GM10847 (cell line): ENCODE results near the gene FBXL13.

Source experiments
- POLR2A ChIP-seq: IDR thresholded peaks from 2 replicates; pipeline ENCODE4 v1.6.1; 2011; ENCODE audit not compliant: insufficient read length; ENCODE audit errors: extremely low read depth

Gene FBXL13

DNA sequence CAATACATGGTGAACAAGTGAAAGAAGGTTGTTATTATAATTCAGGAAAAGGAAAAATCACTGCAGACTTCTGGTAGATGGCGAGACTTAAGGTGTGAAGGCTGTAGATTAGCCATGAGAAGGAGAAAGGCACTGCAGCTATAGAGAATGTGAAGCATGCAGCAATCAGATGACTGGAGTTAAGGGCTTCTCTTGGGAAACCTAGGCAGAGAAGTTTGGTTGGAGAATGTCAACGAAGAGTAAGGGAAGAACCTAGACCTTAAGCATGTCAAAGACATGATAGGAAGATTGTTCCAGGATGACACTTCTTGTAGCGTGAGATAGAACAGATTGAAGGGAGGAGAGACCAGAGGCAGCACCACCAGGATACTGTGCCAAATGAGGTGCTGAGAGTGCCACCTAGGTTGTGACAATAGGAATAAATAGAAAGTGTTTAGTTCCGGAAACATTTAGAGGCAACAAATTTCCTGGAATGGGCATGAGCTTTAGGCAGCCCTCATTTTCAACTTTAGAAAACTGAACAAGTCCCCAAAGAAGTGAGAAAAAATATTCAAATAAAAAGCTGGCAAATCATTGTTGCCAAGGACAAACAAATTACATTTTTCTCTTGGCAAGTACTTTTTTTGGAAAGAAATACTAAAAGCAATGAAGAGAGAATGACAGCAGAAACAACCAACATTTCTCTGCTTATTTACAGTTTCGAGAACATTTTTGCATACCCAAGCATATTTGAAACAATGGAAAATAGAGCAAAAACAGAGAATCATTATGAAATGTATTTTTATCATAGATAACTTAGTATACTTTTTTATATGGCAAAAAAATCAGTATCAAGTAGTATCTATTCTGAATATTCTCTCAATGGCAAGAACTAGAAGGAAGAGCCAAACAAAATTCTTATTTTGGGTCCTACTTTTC, 156.9 kb downstream of the FBXL13 start:
- no peak for TF ChIP-seq POLR2A

DNA sequence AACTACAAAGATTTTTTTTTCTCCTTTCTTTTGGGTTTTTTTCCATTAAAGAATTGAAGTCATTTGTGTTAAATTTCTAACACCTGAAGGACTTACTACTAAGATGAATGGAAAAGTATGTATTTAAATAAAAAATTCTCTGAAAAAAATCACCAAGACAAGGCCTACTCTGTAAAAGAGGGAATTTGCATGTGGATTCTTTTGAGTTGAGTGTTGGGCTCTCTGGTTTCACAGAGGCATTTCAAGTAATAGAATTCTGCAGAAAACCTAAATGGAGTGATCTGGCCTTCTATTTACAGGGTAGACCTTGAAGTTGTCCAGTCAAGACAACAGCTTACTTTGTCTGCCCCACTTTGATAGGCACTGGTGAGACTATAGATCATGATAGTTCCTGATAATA, 157.7 kb downstream of the FBXL13 start:
- no peak for TF ChIP-seq POLR2A

DNA sequence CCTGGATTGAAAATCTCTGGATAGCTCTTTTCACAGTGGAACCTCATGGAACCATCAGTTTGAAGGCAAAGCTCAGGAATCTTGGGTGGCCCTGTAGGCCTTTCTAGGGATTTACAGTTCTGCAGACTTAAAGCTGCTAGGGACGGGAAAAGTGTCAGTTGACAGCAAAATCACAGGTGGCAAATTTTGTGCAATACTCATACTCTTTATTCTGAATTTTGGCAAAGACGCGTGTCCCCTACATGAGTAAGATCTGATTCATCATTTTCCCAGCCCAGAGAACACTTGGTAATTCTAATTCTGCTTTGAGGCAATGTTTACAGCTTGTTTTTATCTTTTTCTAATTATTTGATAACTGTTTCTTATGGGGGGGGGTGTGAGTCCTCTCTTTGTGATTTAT, 158.2 kb downstream of the FBXL13 start:
- no peak for TF ChIP-seq POLR2A

DNA sequence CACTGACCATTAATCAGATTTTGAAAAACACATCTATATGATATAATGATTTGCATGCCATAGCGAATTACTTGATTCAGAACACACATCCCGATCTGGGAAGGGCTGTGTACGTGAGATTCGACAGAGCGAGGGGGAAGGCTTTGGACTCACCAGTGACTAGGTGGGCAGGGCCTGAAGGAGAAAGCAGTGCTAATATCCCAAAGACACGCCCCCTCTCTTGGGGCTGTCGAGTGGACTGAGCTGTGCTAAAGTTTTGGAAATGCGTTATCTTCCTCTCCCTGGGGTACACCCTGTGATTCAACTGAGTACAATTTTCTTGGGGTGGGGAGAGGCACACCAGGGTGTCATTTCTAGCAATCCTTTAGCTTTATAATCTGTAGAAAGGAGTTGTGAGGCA, 160.0 kb downstream of the FBXL13 start:
- TF ChIP-seq POLR2A: no peak

DNA sequence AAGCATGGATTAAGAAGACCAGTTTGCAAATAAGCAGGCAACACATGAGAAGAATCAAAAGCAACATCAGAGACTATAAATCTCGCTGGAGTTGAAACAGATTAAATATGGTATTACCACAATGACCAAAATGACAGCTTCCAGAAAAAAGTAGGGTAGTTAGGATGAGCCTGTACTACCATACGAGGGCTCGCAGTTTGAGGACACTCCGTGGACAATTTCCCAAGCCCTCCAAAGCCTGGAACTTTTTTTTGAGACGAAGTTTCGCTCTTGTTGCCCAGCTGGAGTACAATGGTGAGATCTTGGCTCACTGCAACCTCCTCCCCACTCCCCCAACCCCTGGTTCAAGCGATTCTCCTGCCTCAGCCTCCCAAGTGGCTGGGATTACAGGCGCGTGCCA, 160.8 kb downstream of the FBXL13 start:
- TF ChIP-seq POLR2A: no peak

DNA sequence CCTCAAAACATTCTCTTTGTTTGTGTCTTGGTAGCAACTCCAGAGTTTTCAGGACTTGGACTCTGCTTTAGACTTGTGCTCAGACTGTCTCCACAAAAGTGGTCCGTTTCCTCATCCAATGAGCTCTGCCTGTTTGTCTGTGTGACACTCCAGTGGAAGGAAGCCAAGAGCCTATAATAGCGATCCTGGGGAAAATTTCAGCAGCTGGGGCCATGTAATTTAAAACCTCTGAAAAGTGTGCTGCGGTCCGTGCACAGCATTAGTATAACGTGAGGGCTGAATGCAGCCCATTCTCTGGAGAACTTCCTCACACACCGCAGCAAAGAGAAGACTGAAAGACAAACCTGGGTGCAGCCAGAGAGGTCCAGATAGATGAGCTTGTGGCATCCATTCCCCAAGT, 161.9 kb downstream of the FBXL13 start, which contains the start of gene LRRC17:
Gene LRRC17, plus strand, starts transcription at position 259 of the 400 bp plus-strand sequence. CDS start 20,914 bp downstream, outside the sequence.
- TF ChIP-seq POLR2A: no peak

DNA sequence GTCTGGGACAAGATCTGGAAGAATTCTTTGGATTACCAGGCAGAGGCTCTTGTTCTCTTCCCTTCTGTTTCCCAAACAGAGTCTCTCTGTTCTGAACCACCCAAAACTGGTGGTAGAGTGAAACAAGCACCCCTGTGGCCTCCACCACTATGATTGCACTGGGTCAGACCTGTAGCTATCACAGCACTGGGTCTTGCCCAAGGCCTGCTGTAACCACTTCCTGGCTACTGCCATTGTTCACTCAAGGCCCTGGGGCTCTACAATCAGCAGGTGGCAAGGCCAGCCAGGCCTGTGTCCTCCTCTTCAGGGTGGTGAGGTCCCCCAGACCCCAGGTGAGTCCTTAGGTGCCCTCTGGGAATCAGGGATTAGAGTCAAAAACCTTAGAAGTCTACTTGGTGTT, 165.9 kb downstream of the FBXL13 start:
- no peak for TF ChIP-seq POLR2A

DNA sequence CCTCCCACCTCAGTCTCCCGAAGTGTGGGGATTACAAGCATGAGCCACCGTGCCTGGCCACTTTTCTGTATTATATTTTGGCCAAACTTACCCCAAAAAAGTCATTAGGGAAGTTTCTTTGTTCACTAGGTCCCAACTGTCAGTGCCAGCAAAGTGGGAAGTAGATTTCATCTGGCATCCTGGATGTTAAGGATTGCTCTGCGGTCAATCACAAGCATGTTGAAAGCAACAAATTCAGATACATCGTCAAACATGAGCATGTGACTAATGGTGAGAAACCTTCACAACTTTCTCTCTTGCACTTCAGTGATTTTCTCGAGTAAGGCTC, 176.1 kb downstream of the FBXL13 start:
- no peak for TF ChIP-seq POLR2A

DNA sequence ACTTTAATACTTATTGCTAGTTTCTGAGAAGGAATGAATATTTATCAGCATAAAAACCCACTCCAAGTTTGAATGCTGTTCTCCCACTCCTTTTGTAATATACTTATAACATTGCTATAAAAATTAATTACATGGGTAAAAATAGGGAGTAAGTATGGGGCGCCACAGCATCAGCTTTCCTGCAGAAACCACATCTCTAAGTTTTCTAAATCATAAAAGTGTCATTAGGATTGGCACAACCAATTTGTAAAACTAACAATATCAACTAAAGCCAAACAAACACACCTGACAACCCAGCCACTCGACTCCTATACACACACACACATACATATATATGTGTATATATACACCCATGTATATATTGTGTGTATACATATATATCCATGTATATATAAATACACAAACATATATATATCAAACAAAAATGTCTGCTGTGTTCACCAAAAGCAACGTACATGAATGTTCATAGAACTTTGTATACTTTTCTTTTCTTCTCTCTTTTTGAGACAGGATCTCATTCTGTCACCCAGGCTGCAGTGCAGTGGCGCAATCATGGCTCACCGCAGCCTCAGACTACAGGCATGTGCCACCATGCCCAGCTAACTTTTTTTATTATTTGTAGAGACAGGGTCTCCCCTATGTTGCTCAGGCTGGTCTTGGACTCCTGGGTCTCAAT, 176.6 kb downstream of the FBXL13 start:
- no peak for TF ChIP-seq POLR2A

DNA sequence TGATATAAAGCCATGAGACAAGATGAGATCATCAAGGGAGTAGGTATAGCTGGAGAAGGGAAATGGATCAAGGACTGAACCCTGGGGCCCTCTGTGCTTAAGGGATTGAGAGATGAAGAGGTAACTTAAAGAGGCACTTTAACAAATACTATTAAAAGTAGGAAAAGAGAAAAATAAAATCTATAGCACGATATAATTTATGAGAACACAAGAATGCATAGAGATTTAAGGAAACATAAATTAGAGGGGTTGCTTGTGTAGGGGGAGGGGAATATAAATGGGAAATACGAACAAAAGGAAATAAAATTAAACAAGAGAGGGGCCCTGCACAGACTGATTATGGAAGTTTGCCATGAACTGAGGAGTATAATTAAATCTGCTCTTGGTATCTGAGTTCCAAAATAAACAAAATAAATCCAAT, 177.4 kb downstream of the FBXL13 start:
- TF ChIP-seq POLR2A: no peak

DNA sequence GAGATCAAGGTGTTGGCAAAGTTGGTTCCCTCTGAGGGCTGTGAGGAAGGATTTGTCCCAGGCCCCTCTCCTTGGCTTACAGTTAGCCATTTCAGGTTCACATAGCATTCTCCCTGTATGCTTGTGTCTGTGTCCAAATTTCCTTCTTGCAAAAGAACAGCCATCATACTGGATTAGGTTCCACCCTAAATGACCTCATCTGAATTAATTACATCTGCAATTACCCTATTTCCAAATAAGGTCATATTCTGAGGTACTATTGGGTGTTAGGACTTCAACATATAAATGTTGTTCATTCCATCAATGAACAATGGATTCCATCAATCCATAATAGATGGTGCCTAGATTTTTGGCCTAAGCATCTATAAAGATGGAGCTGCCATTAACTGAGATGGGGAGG, 178.0 kb downstream of the FBXL13 start:
- TF ChIP-seq POLR2A: no peak

DNA sequence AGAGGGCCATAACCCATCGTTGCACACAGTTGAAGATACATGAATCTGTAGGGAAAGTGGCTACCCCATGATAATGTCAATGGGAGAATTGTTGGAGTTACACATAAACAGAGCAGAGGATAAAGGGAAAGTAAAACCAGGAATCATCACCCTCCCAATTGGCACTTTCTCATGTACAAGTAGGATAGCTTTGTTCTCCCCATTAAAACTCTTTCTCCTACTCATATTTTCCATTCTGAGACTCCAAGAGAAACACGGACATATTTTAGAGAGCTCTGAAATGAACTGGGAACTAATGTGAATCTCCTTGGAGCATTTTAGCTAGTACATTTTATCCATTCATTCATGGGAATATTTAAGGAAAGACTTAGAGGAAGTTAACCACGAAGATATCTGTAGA, 179.0 kb downstream of the FBXL13 start:
- no peak for TF ChIP-seq POLR2A

DNA sequence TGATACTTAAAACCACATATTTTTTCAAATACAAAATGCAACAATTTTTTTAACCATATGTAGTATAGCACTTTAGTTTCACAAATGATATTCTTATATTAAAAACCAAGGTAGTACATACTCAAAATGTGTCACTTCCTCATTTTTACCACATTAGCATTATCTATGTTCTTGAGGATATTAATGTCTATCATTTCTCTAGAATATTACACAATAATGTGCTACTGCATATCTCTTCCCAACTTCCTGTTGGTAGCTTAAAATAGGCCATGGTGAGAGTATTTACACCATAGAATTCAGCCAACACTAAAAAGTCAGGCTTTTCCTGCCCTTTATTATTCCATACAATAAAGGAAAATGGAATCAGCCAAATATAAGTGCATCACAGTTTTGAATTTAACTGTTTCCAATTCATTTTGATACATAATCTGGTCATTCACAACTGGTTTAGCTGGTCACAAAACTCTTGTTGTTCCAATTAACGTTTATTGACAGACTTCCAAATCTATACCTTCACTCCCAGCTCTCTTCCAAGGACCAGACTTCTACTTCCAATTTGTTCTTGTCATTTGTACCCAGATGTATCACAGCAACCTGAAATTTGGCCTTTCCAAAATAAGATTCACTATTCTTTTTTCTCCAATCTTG, 181.8 kb downstream of the FBXL13 start:
- TF ChIP-seq POLR2A: no peak

DNA sequence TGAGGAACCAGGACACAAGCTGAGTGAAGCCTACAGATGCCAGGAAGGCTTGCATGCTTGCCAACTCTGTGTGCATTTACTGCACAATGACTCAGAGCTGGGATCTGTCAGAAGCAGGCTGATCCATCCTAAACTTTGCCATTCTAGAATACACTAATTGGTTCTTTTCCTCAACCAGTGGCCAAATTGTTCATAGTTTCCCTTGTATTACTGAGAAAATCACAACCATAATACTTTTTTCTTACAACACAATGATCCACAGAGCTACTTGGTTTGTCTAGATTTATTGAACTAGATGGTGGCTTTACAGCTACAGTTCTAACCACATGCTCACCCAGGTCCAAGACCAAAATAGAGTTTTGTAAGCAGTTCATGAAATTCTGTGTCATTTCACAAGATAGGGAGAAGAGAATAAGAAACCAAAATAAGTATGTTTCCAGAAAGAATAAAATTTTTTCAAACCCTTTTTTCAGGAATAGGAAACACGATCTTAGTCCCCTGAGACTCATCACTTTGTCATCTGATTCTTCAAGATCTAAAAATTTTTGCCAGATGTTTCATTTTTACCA, 182.8 kb downstream of the FBXL13 start:
- TF ChIP-seq POLR2A: no peak

DNA sequence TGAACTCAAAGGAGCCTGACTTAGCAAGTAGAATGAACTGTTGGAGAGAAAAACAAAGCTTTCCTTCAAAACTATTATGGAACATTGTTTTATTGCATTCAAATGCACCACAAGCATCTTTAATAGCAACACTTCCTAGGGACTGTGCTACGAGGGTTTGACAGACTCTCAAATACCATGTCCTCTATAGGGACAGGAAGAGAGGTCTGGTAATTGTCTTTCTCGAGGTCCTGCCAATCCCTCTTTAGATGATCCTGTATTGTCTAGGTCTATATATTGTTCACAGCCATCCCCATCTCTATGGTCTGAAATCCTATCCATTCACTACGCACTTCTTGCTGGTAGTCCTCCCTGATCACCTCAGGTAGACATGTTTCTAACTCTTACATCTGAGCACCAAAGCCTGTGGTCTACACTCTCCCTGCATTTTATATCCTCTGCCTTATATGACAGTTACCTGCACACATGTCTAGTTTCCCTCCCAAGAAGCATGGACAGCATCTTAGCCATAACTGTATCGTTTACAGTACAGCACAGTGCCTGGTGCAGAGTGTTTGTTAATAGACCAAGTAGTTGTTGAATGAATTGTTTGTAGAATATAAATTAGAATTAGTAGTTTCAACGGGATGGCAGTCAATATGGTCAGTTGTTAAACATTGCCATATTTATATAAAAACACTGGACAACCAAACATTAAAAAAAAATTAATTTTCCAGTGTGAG, 183.5 kb downstream of the FBXL13 start:
- no peak for TF ChIP-seq POLR2A
